Activated naive CD4-positive, alpha-beta T cell treated with anti-CD3 and anti-CD28 coated beads for 36 hours (primary cell): ENCODE measurements around the gene XYLT1. TPM values are rescaled to one million over a fixed set of nuclear protein-coding genes. Genes with fewer than 3 reads are reported as not detected.
"Not testable (repeated sequence)": the region's sequence is repeated elsewhere in the genome, so short reads cannot be mapped to it uniquely, and the experiment has no call there.

Source experiments
- CTCF ChIA-PET: fragments of 350-600 bp; sonication (Branson Sonifier 250); formaldehyde crosslinking; loops from one replicate; lab custom pipeline; 2021; ENCODE audit warnings: antibody characterized with exemption; lab: Charles Lee
- DNase-seq: peaks from one replicate; pipeline ENCODE4 v3.0.0-alpha.2; 2020
- H3K27ac Mint-ChIP-seq: one replicate; pipeline ENCODE4 v1.8.0; 2021; ENCODE audit warnings: mild to moderate bottlenecking, mixed read lengths
- H3K27me3 Mint-ChIP-seq: one replicate; pipeline ENCODE4 v1.8.0; 2021; ENCODE audit warnings: low read depth, mixed read lengths
- H3K36me3 Mint-ChIP-seq: one replicate; pipeline ENCODE4 v1.8.0; 2021; ENCODE audit warnings: low read depth, mixed read lengths
- H3K4me1 Mint-ChIP-seq: one replicate; pipeline ENCODE4 v1.8.0; 2021; ENCODE audit warnings: low read depth, mixed read lengths
- H3K4me3 Mint-ChIP-seq: one replicate; pipeline ENCODE4 v1.8.0; 2021; ENCODE audit warnings: mild to moderate bottlenecking, moderate library complexity, mixed read lengths
- H3K9me3 Mint-ChIP-seq: one replicate; pipeline ENCODE4 v1.8.0; 2021; ENCODE audit warnings: mixed read lengths
- intact Hi-C: fragments of 100-400 bp; cut with micrococcal nuclease; formaldehyde crosslinking; loops from one replicate; pipeline ENCODE4 v1.15.1; 2023
- total RNA-seq, 2 experiments: library from RNA; stranded (reverse); gene quantifications; one replicate each; pipeline ENCODE4 v1.2.3, GENCODE V29; 2021

Gene XYLT1
- total RNA-seq, 2 experiments from 2014 or later = 3.3 to 4.5 TPM

DNA sequence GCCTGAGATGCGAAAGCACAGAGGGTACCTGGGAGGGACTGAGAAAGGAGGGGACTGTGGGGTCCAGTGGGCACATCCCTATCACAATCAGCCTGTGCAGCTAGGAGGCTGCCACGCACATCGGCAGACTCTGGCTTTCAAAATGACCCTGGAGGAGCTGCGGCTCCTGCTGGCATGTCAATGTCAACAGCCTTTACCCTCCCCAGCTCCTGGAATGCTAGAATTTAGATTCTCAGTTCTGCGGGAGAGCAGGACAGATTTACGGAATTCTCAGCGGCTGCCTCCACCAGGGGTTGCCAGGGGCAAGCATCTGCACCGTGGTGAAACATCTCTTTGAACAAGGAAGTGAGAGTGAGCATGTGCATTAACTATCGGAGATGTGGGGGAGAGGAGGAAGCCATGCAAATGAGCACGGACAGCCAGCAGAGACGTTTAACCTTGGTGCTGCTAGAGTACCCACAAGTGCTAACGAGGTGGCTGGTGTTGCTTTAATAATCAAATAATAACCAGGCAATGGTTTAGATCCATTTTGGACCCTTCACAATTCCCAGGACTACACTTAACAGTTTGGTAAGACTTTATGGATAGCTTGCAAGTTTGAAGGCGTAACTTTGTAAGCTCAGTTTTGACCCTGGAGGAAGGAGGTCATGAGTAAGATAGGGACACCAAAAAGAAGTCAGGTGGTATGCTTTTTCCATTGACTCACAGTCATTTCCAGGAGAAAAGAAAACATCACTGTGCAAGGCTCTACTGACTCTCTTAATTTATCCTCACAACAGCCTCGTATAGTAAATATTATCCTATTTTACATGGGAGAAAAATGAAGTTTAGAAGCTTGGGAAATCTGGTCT, 54.1 kb downstream of the XYLT1 start:
- intact Hi-C loops = loop anchor here (1.0 to 2.0 kb wide), 6 partner anchors 23 to 144 kb away; no protein-coding TSS in a partner anchor
- CTCF ChIA-PET = interaction anchor here (0.5 to 3.5 kb wide), 16 partner anchors 14 to 1371 kb away, joined by 3 to 30 read pairs (median 4); no protein-coding TSS in a partner anchor
- H3K4me1 Mint-ChIP-seq = peaks cover 39% of the 10 kb centered on the region
- H3K27me3 Mint-ChIP-seq = no peaks in the 10 kb centered on the region
- H3K36me3 Mint-ChIP-seq = peaks cover 2% of the 10 kb centered on the region
- H3K4me3 Mint-ChIP-seq = peak overlapping the region; percentile 76
- peak overlapping the region; percentile 86 for H3K27ac Mint-ChIP-seq
- H3K9me3 Mint-ChIP-seq = peaks cover 2% of the 10 kb centered on the region
- DNase-seq = peak; percentile 72

DNA sequence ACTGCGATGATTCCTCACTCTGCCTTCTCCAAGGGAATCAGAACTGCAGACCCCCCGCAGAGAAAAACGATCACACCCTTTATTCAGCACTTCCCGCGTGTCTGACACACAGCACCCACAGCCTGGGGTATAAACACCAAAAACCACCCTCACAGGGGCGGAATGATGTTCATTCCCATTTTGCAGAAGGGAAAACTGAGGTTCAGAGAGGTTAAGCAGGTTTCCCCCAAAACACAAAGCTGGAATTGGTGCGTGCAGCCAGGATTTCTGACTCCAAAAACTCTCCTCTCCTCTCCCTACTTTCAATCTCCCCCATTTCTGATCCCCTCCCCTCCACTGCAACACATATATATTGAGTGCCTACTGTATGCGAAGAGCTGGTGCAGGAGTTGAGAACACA, 55.8 kb downstream of the XYLT1 start:
- intact Hi-C loops = no loop called here
- Mint-ChIP-seq H3K27me3 (no peaks in the 10 kb centered on the region), H3K27ac (no peak overlapping the region), H3K9me3 (peaks cover 2% of the 10 kb centered on the region), H3K4me1 (peaks cover 39% of the 10 kb centered on the region), H3K36me3 (peaks cover 2% of the 10 kb centered on the region), H3K4me3 (no peak overlapping the region)
- DNase-seq = no peak
- CTCF ChIA-PET = interaction anchor here (3.5 kb wide), 1 partner anchor 53 kb away, joined by 30 read pairs; no protein-coding TSS in a partner anchor

- Mint-ChIP-seq H3K36me3 (peaks cover 2% of the 10 kb centered on the region), H3K27ac (no peak overlapping the region), H3K27me3 (no peaks in the 10 kb centered on the region), H3K9me3 (peaks cover 2% of the 10 kb centered on the region), H3K4me1 (peaks cover 39% of the 10 kb centered on the region), H3K4me3 (peak overlapping the region; percentile 28)
- intact Hi-C loops = no loop called here
- DNase-seq = peak; percentile 39
- CTCF ChIA-PET = no interaction called here
Measured at GRCh38 chr16:17414421-17414820, 56.3 kb downstream of the XYLT1 start.

- intact Hi-C loops = no loop called here
- peaks cover 2% of the 10 kb centered on the region for H3K9me3 Mint-ChIP-seq
- peaks cover 2% of the 10 kb centered on the region for H3K36me3 Mint-ChIP-seq
- no peaks in the 10 kb centered on the region for H3K27me3 Mint-ChIP-seq
- H3K27ac Mint-ChIP-seq = no peak overlapping the region
- H3K4me1 Mint-ChIP-seq = peaks cover 40% of the 10 kb centered on the region
- CTCF ChIA-PET = no interaction called here
- no peak for DNase-seq
- no peak overlapping the region for H3K4me3 Mint-ChIP-seq
Measured at GRCh38 chr16:17413508-17413907, 57.3 kb downstream of the XYLT1 start.

- Mint-ChIP-seq H3K4me3 (no peak overlapping the region), H3K36me3 (peaks cover under 1% of the 10 kb centered on the region), H3K27me3 (no peaks in the 10 kb centered on the region), H3K27ac (no peak overlapping the region), H3K9me3 (peaks cover 2% of the 10 kb centered on the region), H3K4me1 (peaks cover 38% of the 10 kb centered on the region)
- CTCF ChIA-PET = no interaction called here
- intact Hi-C loops = no loop called here
- DNase-seq = no peak
Measured at GRCh38 chr16:17412791-17413190, 58.0 kb downstream of the XYLT1 start.

- no peak for DNase-seq
- intact Hi-C loops = no loop called here
- peaks cover 2% of the 10 kb centered on the region for H3K9me3 Mint-ChIP-seq
- peaks cover 33% of the 10 kb centered on the region for H3K4me1 Mint-ChIP-seq
- H3K4me3 Mint-ChIP-seq = no peak overlapping the region
- H3K27me3 Mint-ChIP-seq = no peaks in the 10 kb centered on the region
- CTCF ChIA-PET = interaction anchor here (1.2 kb wide), 1 partner anchor 56 kb away, joined by 3 read pairs; no protein-coding TSS in a partner anchor
- H3K27ac Mint-ChIP-seq = no peak overlapping the region
- H3K36me3 Mint-ChIP-seq = no peaks in the 10 kb centered on the region
Measured at GRCh38 chr16:17412221-17412620, 58.5 kb downstream of the XYLT1 start.

GRCh38 chr16:17411263-17411662, 59.5 kb downstream of the XYLT1 start:
- no peaks in the 10 kb centered on the region for H3K27me3 Mint-ChIP-seq
- DNase-seq = no peak
- peaks cover 23% of the 10 kb centered on the region for H3K4me1 Mint-ChIP-seq
- peaks cover 2% of the 10 kb centered on the region for H3K9me3 Mint-ChIP-seq
- H3K27ac Mint-ChIP-seq = no peak overlapping the region
- intact Hi-C loops = no loop called here
- H3K36me3 Mint-ChIP-seq = no peaks in the 10 kb centered on the region
- H3K4me3 Mint-ChIP-seq = no peak overlapping the region
- CTCF ChIA-PET = interaction anchor here (1.2 kb wide), 1 partner anchor 57 kb away, joined by 3 read pairs; no protein-coding TSS in a partner anchor

GRCh38 chr16:17410316-17410715, 60.4 kb downstream of the XYLT1 start:
- H3K36me3 Mint-ChIP-seq, intact Hi-C loops, H3K4me3 Mint-ChIP-seq, DNase-seq, H3K9me3 Mint-ChIP-seq, H3K27ac Mint-ChIP-seq, CTCF ChIA-PET, H3K27me3 Mint-ChIP-seq: not testable (repeated sequence)
- peaks cover 14% of the 10 kb centered on the region for H3K4me1 Mint-ChIP-seq

DNA sequence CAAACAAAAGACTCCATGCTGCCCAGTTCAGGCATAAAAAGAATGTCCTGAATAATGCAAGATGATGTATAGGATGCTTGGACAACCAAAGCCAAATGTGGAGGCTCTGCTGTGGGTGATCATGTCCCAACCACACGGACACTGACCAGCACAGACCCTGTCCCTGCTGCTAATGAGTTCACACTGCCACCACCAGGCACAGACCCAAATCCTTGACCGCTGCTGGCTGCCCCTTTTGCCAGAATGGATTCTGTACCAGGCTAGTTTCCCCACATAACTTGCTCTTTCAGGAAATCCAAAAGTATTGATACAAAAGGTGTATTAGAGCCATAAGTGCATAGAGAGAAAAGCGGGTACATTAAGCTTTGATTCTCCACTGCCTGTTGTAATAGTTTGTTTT, 60.9 kb downstream of the XYLT1 start:
- Mint-ChIP-seq H3K36me3 (no peaks in the 10 kb centered on the region), H3K4me3 (no peak overlapping the region), H3K27me3 (no peaks in the 10 kb centered on the region), H3K9me3 (peaks cover 2% of the 10 kb centered on the region), H3K4me1 (peaks cover 11% of the 10 kb centered on the region), H3K27ac (no peak overlapping the region)
- no peak for DNase-seq
- intact Hi-C loops = no loop called here
- CTCF ChIA-PET = no interaction called here

- H3K27ac Mint-ChIP-seq = no peak overlapping the region
- H3K4me3 Mint-ChIP-seq = no peak overlapping the region
- CTCF ChIA-PET = interaction anchor here (0.7 kb wide), 1 partner anchor 79 kb away, joined by 6 read pairs; no protein-coding TSS in a partner anchor
- intact Hi-C loops = no loop called here
- H3K36me3 Mint-ChIP-seq = no peaks in the 10 kb centered on the region
- peaks cover 2% of the 10 kb centered on the region for H3K9me3 Mint-ChIP-seq
- DNase-seq = no peak
- no peaks in the 10 kb centered on the region for H3K27me3 Mint-ChIP-seq
- peaks cover 4% of the 10 kb centered on the region for H3K4me1 Mint-ChIP-seq
Measured at GRCh38 chr16:17408955-17409441, 61.8 kb downstream of the XYLT1 start.

- H3K27me3 Mint-ChIP-seq = no peaks in the 10 kb centered on the region
- H3K9me3 Mint-ChIP-seq = peaks cover 2% of the 10 kb centered on the region
- no peaks in the 10 kb centered on the region for H3K36me3 Mint-ChIP-seq
- no peak overlapping the region for H3K4me3 Mint-ChIP-seq
- H3K27ac Mint-ChIP-seq = no peak overlapping the region
- H3K4me1 Mint-ChIP-seq = peaks cover 6% of the 10 kb centered on the region
- intact Hi-C loops = no loop called here
- CTCF ChIA-PET = no interaction called here
- DNase-seq = no peak
Measured at GRCh38 chr16:17408296-17408695, 62.5 kb downstream of the XYLT1 start.

DNA sequence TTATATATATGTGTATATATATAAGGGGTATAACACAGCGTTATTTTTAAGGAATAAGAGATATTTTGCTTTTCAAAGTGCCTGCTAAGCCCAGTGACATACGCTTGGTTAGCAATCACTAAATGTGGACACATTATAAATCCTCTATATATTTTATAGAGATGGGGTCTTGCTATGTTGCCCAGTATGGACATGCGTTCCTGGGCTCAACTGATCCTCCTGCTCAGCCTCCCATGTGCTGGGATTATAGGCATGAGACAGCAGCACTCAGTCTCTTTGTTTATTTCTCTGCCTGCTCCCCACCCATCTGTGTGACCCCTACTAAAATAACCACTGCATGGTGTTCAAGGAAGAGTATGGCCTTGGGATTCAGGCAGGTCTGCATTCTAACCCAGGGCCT, 63.4 kb downstream of the XYLT1 start:
- Mint-ChIP-seq H3K4me3 (no peak overlapping the region), H3K4me1 (peaks cover 7% of the 10 kb centered on the region), H3K27ac (no peak overlapping the region), H3K9me3 (peaks cover 2% of the 10 kb centered on the region), H3K36me3 (no peaks in the 10 kb centered on the region), H3K27me3 (no peaks in the 10 kb centered on the region)
- intact Hi-C loops = no loop called here
- DNase-seq = no peak
- CTCF ChIA-PET = interaction anchor here (1.1 kb wide), 1 partner anchor 20 kb away, joined by 4 read pairs; no protein-coding TSS in a partner anchor
